B cell (primary cell): ENCODE measurements around the gene CERS6. TPM values are rescaled to one million over a fixed set of nuclear protein-coding genes. Genes with fewer than 3 reads are reported as not detected.

Source experiments
- ATAC-seq: fragments of 200-7000 bp; cut with Tn5 transposase; one replicate; pipeline ENCODE4 v1.10.0; 2021; ENCODE audit warnings: low read depth, mild to moderate bottlenecking, moderate number of reproducible peaks, moderate library complexity
- CTCF ChIA-PET: fragments of 350-600 bp; sonication (Branson Sonifier 250); formaldehyde crosslinking; loops from one replicate; lab custom pipeline; 2021; ENCODE audit warnings: antibody characterized with exemption, inconsistent platforms; lab: Charles Lee
- POLR2A ChIA-PET: fragments of 350-600 bp; sonication (Branson Sonifier 250); formaldehyde crosslinking; loops from one replicate; lab custom pipeline; 2021; ENCODE audit warnings: antibody characterized with exemption; lab: Charles Lee
- DNase-seq: peaks from one replicate; pipeline ENCODE4 v3.0.0; 2013
- H2AFZ ChIP-seq: 2 replicates; pipeline ENCODE4 v1.6.1; 2012; ENCODE audit warnings: mild to moderate bottlenecking, low read depth, low read length; ENCODE audit not compliant: insufficient read depth, poor library complexity, severe bottlenecking
- H3K27ac ChIP-seq, 2 donors: 1 replicate in 1 of 2; 2 replicates in 1 of 2; pipeline ENCODE4 v1.5.1; 2012 to 2013; ENCODE audit warnings: low read length in 2 of 2, mild to moderate bottlenecking in 2 of 2, moderate library complexity in 1 of 2
- H3K27me3 ChIP-seq, 4 experiments: fragments of 200-600 bp in 1 of 4; sonication (generic) in 1 of 4; replicated peaks in 1 of 4; 1 replicate in 2 of 4; 2 replicates in 2 of 4; pipeline versions ENCODE4 v1.6.1 to v1.7.0; 2013 to 2016; ENCODE audit warnings: low read length in 3 of 4, mild to moderate bottlenecking in 2 of 4, mixed read lengths in 1 of 4, moderate library complexity in 1 of 4; ENCODE audit not compliant: insufficient read depth in 4 of 4, control insufficient read depth in 3 of 4; ENCODE audit errors: control extremely low read depth in 1 of 4
- H3K36me3 ChIP-seq, 2 experiments: replicated peaks in 1 of 2; 1 replicate in 1 of 2; 2 replicates in 1 of 2; pipeline versions ENCODE4 v1.6.1 to v1.7.1; 2013; ENCODE audit warnings: low read length in 1 of 2; ENCODE audit not compliant: insufficient read depth in 2 of 2, control insufficient read depth in 1 of 2; ENCODE audit errors: control extremely low read depth in 1 of 2, extremely low read depth in 1 of 2
- H3K4me1 ChIP-seq, 2 donors: fragments of 200-600 bp in 1 of 2; sonication (generic) in 1 of 2; 1 replicate in 1 of 2; 2 replicates in 1 of 2; pipeline versions ENCODE4 v1.5.1 to v1.6.1; 2013 to 2017; ENCODE audit warnings: low read length in 2 of 2; ENCODE audit not compliant: control insufficient read depth in 2 of 2, insufficient read depth in 2 of 2
- H3K4me2 ChIP-seq: replicated peaks from 2 replicates; pipeline ENCODE3; 2012; ENCODE audit warnings: mild to moderate bottlenecking, low read depth, low read length; ENCODE audit not compliant: poor library complexity, severe bottlenecking
- H3K4me3 ChIP-seq, 5 experiments: fragments of 200-600 bp in 1 of 5; sonication (generic) in 1 of 5; 1 replicate in 3 of 5; 2 replicates in 2 of 5; pipeline versions ENCODE4 v1.5.1 to v1.7.0; 2011 to 2016; ENCODE audit warnings: low read length in 4 of 5, mild to moderate bottlenecking in 4 of 5, low read depth in 2 of 5, control low read depth in 1 of 5, moderate library complexity in 1 of 5; ENCODE audit not compliant: insufficient read depth in 1 of 5; ENCODE audit errors: control extremely low read depth in 1 of 5, extremely low read depth in 1 of 5
- H3K79me2 ChIP-seq: fragments of 200-600 bp; sonication (generic); one replicate; pipeline ENCODE4 v1.6.0; 2016; ENCODE audit warnings: low read length; ENCODE audit not compliant: control insufficient read depth, insufficient read depth
- H3K9ac ChIP-seq: fragments of 200-600 bp; sonication (generic); 2 replicates; pipeline ENCODE4 v1.6.1; 2017; ENCODE audit warnings: mild to moderate bottlenecking, low read length, moderate library complexity
- H3K9me3 ChIP-seq, 3 donors: one replicate each; pipeline versions ENCODE4 v1.6.1 to v1.7.1; 2013; ENCODE audit warnings: low read length in 2 of 3; ENCODE audit not compliant: control insufficient read depth in 2 of 3, insufficient read depth in 1 of 3; ENCODE audit errors: control extremely low read depth in 1 of 3
- H4K20me1 ChIP-seq: 2 replicates; pipeline ENCODE4 v1.6.0; 2012; ENCODE audit warnings: mild to moderate bottlenecking, low read length; ENCODE audit not compliant: insufficient read depth, control insufficient read depth, poor library complexity, severe bottlenecking
- H3K27ac Mint-ChIP-seq: one replicate; pipeline ENCODE4 v1.8.0; 2021; ENCODE audit warnings: mixed read lengths
- H3K27me3 Mint-ChIP-seq: one replicate; pipeline ENCODE4 v1.8.0; 2021; ENCODE audit warnings: mixed read lengths
- H3K4me1 Mint-ChIP-seq: one replicate; pipeline ENCODE4 v1.8.0; 2021; ENCODE audit warnings: mixed read lengths
- H3K4me3 Mint-ChIP-seq: one replicate; pipeline ENCODE4 v1.8.0; 2021; ENCODE audit warnings: mixed read lengths
- H3K9me3 Mint-ChIP-seq: one replicate; pipeline ENCODE4 v1.8.0; 2022; ENCODE audit warnings: mixed read lengths; ENCODE audit not compliant: insufficient read depth
- EZH2 ChIP-seq: IDR thresholded peaks from 2 replicates; pipeline ENCODE4 v1.6.1; 2012; ENCODE audit warnings: borderline replicate concordance, low read depth, mild to moderate bottlenecking, moderate library complexity, low read length; ENCODE audit not compliant: insufficient read depth, poor library complexity, severe bottlenecking
- WGBS: methylation state at CpG from one replicate; pipeline ENCODE4 v1.1.5; 2013; ENCODE audit warnings: missing lambda C conversion rate; ENCODE audit not compliant: insufficient coverage; 5-methylcytosine and 5-hydroxymethylcytosine counted together
- intact Hi-C: fragments of 100-400 bp; cut with micrococcal nuclease; formaldehyde crosslinking; loops from one replicate; pipeline ENCODE4 v1.10.0; 2022
- polyA plus RNA-seq: library from polyadenylated mRNA; depleted of rRNA; stranded (reverse); fragments of >200 nt; gene quantifications from 2 replicates; pipeline ENCODE4 v1.2.3, GENCODE V29; 2012
- total RNA-seq, 2 donors: library from RNA; stranded (reverse); fragments of 120-200 nt in 1 of 2; gene quantifications; 1 replicate in 1 of 2; 2 replicates in 1 of 2; pipeline versions ENCODE4 v1.2.3 to v1.2.4, GENCODE V29; 2013 to 2022
- TF ChIP-seq, protein P1 (sequence below): fragments of 200-600 bp; IDR thresholded peaks from one replicate; pipeline ENCODE4 v1.8.0; 2022; ENCODE audit warnings: antibody characterized with exemption, mild to moderate bottlenecking

Gene CERS6
- total and polyA plus RNA-seq, 2 donors (not counting 1 experiment from before 2014, with no cell fraction given): 2.2 to 5.5 TPM

DNA sequence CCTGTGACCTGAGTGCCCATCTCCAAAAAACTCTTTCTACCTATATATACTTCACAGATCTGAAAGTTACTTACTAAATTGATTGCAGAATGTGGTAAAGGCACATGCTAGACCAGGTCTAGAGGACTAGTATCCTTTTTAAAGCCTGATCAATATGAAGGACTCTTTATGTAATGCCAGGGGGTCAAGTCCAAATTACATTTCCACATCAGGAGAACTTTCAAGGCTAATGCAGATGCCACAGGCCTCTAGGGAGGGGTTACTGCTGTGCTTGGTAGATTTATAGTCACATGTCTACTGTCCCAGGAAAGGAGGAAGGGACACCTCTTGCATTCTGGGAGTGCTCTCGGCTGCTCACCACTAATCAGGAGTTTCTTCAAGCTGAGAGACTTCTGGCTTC, 227.9 kb downstream of the CERS6 start:
- Histone ChIP-seq H3K9me3 (no peaks in the 10 kb centered on the region), H3K9ac (no peak overlapping the region), H3K4me3 (no peak overlapping the region), H3K36me3 (no peaks in the 10 kb centered on the region), H3K27ac (no peak overlapping the region), H3K79me2 (no peaks in the 10 kb centered on the region), H4K20me1 (no peaks in the 10 kb centered on the region), H3K4me1 (no peaks in the 10 kb centered on the region), H2AFZ (no peak overlapping the region), H3K27me3 (no peaks in the 10 kb centered on the region), H3K4me2 (no peak overlapping the region)
- Mint-ChIP-seq H3K4me3 (no peak overlapping the region), H3K27me3 (no peaks in the 10 kb centered on the region), H3K9me3 (no peaks in the 10 kb centered on the region), H3K4me1 (no peaks in the 10 kb centered on the region), H3K27ac (no peak overlapping the region)
- ChIA-PET CTCF (no interaction called here), POLR2A (no interaction called here)
- intact Hi-C loops: loop anchor here (10.0 kb wide), 1 partner anchor 239 kb away; no protein-coding TSS in a partner anchor
- DNase-seq (no peak), ATAC-seq (no peak)
- no peak for TF ChIP-seq EZH2
- TF ChIP-seq, protein P1, sequence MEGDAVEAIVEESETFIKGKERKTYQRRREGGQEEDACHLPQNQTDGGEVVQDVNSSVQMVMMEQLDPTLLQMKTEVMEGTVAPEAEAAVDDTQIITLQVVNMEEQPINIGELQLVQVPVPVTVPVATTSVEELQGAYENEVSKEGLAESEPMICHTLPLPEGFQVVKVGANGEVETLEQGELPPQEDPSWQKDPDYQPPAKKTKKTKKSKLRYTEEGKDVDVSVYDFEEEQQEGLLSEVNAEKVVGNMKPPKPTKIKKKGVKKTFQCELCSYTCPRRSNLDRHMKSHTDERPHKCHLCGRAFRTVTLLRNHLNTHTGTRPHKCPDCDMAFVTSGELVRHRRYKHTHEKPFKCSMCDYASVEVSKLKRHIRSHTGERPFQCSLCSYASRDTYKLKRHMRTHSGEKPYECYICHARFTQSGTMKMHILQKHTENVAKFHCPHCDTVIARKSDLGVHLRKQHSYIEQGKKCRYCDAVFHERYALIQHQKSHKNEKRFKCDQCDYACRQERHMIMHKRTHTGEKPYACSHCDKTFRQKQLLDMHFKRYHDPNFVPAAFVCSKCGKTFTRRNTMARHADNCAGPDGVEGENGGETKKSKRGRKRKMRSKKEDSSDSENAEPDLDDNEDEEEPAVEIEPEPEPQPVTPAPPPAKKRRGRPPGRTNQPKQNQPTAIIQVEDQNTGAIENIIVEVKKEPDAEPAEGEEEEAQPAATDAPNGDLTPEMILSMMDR: no peak
- no CpG with 5 or more reads among the region's 1 CpG for WGBS

DNA sequence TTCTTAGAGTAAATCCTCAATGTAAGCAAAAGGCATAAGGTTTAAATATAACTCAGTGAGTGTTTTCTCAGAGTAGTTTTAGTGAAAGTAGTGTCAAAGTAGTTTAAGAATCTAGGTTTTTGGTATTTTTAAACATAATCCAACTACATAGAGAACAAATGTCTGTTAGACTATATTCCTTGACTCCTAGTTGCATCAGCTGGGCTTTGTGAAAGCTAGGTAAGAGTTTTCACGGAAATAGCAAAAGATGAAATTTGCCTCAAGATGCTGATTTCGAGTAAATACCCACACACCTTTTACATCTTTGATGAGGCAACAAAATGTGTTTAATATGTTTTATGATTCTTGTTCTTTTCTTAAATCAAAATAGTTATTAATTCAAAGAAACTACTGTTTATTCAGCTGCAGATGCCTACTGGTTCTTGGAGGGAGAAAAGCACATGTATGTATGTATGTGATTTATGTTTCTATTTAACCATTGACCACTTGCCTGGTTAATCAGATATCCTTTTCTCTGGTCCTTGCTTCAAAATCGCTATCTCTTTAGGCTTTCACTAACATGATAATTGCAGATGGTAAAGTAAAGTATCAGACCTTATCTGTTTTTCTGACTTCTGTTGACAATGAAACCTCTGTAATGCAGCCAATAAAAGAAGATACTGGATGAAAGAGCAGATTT, 229.0 kb downstream of the CERS6 start:
- no peak for ATAC-seq

More for the DNA sequence above, 229.0 kb downstream of the CERS6 start:
- no peak for DNase-seq
- H3K27me3 ChIP-seq: no peaks in the 10 kb centered on the region
- Mint-ChIP-seq H3K27me3 (no peaks in the 10 kb centered on the region), H3K4me3 (no peak overlapping the region), H3K4me1 (no peaks in the 10 kb centered on the region), H3K9me3 (no peaks in the 10 kb centered on the region), H3K27ac (no peak overlapping the region)
- no peak overlapping the region for H3K4me2 ChIP-seq
- no peaks in the 10 kb centered on the region for H3K9me3 ChIP-seq
- H3K79me2 ChIP-seq: no peaks in the 10 kb centered on the region
- H3K36me3 ChIP-seq: no peaks in the 10 kb centered on the region
- ChIA-PET POLR2A (interaction anchor here (0.8 kb wide), 1 partner anchor 544 kb away, joined by 3 read pairs; no protein-coding TSS in a partner anchor), CTCF (interaction anchor here (1.4 to 4.6 kb wide), 2 partner anchors 52 to 339 kb away, joined by 4 to 88 read pairs; no protein-coding TSS in a partner anchor)
- no CpG with 5 or more reads among the region's 3 CpGs for WGBS
- intact Hi-C loops: loop anchor here (10.0 kb wide), 1 partner anchor 240 kb away; no protein-coding TSS in a partner anchor
- H4K20me1 ChIP-seq: no peaks in the 10 kb centered on the region
- no peaks in the 10 kb centered on the region for H3K4me1 ChIP-seq
- TF ChIP-seq EZH2: no peak
- TF ChIP-seq, protein P1: no peak
- H2AFZ ChIP-seq: no peak overlapping the region
- H3K9ac ChIP-seq: no peak overlapping the region
- no peak overlapping the region for H3K4me3 ChIP-seq
- no peak overlapping the region for H3K27ac ChIP-seq
